ENCODE measurements around the gene NR2C2.
A peak's percentile ranks its signal among the peaks of the same experiment; 100 is the strongest.

NR2C2 gene

DNA sequence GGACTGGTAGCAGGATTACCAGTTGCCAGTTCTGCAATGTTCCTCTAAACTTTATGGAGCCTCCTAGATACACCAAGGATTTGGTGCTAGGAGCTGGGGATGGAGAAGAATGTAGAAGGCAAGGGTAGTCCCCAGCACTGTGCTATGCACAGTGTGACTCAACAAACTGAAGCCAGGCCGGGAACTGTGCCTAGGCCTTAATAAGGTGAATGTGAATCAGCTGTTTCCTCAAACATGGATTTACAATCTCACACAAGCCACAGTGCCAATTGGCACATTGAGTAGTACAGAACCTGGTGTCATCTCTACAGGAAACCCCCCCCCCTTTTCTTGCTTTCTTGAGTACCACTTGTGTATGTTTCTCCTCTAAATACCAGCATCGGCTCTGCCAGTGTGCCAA is 85.3 kb downstream of the NR2C2 start:
- DNase-seq: no peak

DNA sequence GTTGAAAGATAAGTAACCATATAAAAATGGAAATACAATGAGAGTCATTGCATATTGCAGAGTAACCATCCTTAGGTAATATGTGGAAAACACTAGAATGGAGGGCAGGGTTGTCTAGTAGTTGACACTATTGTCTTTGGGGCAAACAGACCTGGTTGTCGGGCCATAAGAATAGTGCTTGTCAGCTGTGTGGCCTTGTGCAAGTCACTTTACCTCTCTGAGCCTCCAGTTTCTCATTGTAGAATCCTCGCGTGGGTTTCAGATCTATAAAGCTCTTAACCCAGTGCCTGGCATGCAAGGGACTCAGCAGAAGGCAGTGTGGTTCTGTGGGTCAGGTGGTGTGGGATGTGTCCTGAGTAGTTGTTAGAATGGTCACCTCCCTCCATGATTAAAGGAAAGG is 85.7 kb downstream of the NR2C2 start:
- no peak for DNase-seq

DNA sequence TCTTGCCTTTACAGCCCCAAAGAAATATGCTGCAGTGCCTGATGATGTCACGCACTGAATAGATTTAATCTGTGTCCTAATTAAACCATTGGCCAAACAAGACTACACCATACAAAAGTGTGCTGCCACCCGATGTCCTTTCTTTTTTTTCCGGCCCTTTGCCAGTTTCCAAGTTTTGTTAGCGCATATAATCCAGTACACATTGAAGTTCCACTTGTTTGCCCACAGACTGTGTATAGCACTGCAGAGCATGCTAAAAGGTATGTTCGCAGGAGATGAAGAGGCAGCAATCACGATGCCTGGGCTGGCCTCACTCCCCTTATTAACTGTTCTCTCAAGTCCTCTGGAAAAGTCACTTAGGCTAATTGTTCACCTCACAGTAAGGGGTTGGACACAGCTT is 90.9 kb downstream of the NR2C2 start:
- no peak for DNase-seq

DNA sequence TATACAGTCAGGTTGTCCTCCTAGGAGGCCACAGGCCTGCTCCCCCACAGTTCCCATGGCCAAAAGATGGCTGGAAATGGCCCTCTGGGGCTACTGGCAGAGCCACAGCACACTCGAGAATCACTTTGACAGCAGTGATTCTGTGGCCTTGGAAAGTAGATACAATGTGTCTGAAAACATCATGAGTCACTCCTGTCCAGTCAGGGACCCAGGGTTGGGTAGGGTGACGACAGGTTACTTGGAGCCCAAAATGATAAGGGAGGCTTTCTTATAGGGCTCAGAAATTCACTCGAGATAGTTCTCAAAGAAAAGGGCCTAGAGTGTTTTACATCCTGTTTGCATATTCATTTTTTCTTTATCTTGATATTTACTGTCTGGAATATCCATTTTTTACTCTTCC is 93.5 kb downstream of the NR2C2 start:
- DNase-seq: no peak

DNA sequence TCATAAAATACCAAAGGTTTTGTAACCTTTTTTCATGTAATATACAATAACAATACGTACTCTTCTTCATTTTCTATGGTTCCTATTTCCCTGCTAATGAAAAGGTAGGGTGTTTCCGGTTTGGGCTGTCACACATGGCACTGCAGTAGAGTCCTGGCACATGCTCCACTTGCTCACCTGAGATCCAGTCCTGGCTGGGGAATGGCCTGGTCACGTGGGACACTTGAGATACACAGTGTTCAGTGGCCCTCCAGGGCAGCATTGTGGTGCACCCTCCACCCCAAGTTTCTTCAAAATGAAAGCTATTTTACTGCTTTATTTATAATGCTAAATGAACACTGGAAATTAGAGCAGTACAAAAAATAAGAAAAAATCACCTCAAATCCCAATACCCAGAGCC is 94.6 kb downstream of the NR2C2 start:
- no peak for DNase-seq

DNA sequence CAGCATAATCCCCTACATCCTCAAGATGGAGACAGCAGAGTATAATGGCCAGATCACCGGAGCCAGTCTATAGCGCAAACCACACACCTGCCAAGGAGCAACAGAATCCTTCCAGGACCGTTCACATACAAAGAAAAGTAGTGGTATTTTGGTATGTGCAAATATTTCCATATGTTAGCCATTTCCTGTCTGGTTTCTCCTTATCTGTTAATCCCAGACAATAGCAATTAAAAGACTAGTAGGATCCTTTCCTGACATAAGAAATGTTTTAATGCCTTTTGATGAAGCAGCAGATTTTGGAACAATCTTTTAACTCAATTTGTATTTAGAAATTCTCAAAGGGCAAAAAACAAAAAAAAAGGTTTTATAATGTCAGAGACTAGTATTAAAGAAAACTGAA is 95.6 kb downstream of the NR2C2 start:
- no peak for DNase-seq

DNA sequence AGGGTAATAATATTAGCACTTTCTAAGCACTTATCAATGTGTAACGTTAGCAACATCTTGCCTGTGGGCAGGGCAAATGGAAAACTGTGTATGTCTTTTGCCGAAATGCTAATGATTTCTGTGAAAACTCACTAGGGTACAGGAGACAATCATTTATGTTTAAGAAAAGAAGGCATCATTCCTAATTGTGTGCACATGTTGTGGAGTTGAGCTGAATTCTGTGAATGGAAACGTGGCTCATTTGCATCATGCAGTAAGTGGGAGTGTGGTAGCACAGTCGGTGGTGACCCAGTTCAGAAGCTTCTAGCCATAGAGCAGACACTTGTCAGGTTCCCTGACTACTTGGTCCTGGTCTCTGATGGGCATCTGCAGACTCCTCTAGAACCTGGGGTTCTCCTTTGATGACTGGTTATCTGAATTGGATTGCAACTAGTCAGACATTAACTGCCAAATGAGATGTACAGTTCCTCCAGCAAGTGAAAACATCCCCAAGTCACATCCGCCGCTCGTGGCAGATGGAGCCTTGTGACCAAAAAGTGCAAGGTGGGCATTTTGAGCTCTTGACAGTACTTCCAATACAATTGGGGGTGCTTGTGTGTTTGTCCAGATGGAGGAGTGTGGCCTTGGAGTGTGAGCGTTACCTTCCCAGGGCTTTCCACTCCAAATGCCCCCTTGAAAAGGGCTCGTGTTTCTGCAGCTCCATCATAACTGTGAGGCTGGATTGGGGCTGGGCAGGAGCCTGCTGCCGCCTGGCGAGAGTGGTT is 96.2 kb downstream of the NR2C2 start:
- no peak for DNase-seq

DNA sequence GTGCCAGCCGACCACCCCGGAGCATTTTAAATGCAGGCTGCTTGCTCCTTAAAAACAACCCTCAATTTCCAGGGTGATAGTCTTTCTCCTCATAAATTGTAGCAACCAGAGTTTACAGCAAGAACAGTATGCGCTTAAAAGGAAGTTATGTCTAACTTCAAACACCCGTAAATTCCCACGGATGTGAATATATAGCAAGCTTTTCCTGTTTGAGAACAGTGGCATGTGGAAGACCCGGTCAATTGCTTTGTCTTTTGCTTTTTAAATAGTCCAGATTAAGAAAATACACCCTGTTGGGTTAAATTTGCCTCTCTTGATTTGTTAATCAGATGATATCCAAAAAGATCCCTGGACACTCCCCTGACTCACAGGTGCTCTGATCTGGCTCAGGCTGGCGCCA is 96.9 kb downstream of the NR2C2 start:
- no peak for DNase-seq

DNA sequence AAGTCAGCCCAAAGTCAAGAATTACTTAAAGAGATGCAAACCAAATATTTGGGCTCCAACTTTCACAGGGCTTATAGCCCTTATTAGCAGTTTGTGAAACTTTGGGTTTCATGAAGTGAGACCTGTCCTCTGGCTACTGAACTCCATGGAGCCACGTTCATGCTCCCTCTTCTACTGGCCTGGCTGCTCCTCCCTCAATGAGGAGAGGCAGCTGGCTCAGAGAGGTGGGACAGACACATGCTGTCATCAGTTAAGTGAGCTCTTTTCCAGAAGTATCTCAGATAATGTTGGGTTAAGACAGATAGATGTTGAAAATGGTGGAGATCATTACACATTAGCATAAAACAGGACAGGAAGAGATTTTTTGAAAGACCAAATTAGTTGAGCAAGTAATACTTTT is 98.3 kb downstream of the NR2C2 start:
- no peak for DNase-seq

DNA sequence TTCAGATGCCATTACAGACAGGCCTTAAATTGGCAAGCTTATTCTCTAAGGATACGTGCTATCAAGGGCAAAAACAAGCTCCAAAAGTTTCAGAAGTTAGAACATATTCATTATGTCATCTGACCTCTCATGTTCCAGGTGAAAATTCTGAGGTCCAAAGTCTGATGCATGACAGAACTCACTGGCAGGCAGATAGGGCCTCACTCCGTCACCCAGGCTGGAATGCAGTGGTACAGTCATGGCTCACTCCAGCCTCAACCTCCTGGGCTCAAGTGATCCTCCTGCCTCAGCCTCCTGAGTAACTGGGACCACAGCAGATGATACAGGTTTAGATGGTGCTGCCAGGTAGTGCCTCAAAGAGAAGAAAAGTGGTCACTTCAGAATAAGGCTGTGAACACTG is 102.2 kb downstream of the NR2C2 start:
- DNase-seq: no peak

DNA sequence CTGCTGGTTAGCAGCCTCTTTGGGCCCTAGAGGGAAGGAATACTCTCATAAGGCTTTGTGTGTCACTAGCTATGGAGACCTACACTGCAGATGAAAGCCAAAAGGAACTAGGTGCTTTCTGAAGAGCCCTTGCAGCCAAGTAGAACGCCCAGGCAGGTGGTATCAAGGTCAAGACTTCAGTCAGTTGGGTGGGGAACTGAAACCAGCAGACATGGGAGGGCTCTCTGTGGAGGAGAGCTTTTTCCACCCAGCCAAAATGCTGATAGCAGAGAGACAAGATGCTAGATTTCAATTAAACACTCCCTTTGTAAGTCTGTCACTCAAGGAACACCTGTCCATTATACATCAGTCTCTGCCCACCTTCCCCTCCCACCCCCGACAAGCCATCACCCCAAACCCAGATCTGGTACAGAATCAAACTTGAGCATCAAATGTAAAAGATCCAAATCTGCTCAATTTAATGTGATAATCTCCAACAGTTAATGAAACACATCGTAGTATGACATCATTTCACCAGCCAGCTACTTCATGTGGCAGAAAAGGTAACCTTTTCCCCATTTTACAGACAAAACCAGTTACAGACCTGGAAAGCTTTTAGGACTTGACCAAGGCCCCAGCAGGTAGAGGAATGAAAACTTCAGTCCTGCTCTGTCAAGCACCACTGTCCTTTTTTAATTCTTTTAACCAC is 103.2 kb downstream of the NR2C2 start:
- no peak for DNase-seq

DNA sequence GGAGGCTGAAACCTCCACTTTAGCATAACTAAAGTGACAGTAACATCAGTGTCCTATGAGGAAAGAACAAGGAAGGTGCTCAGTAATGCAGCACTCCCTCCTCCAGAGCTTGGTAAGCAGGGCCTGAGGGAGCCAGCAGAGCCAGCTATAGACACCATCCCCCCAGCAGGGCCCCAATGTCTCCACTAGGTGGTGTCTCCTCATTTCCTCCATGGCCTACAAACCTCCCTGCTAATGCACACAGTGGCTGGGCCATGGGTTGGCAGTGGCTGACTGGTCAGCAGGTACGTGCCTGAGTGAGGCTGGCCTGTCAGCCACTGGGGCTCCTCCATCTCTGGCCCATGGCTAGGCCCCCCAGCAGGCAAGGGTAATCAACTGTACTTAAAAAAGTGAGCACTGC is 104.1 kb downstream of the NR2C2 start:
- DNase-seq: peak; percentile 28 to 49

DNA sequence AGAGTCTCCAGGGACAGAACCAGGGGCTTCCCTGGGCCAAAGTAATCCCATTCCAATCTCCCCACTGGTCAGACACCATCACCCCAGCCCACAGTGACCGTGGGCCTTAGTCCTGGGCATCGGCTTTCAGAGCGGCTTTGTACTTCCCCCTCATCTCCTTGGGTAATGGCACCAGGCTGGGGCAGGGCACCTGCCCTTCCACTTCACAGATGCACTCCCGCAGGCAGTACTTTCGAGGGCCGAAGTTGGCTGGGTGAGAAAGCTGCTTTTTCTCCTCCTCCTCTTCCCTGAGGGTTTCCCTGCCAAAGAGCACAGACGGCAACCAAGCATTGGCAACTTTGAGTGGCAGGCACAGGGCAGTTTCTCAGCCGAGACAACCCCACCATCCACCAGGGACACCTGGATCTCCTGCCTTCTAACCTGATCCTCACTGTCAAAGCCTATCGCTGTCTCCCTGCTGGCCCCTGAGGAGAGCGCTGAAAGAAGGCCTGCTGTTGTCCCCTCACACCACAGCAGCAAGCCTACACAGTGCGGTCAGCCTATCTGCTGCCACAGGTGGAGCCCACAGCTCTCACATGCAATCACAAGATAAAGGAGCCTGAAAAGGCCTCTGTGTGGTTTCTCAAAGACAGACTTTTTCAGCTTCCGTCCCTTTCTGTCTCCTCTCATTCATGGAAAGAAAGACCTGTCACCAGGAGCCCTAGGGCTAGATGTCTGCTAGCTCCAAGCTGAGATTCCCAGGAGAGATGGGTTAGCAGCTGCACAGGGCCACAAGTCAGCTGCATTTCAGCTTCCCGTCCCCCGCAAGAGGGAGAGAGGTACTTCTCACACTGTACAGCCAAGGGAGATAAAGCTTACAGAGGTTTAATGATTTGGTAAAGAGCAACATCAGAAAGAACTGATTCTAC is 105.2 kb downstream of the NR2C2 start:
- DNase-seq: no peak

DNA sequence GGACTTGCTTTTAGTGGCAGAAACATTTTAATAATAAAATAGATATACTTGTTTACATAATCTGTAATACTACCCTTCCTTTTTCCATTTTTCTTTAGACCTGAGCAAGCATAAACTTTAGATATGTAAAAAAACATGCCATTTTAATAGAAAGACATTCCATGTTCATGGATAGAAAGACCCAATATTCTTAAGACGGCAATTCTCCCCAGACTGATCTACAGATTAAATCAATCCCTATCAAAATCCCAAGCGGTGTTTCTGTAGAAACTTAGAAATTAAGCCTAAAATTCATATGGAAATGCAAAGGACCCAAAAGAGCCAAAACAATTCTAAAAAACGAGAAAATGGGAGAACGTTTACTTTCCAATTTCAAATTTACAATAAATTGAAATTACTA is 106.2 kb downstream of the NR2C2 start:
- DNase-seq: no peak

DNA sequence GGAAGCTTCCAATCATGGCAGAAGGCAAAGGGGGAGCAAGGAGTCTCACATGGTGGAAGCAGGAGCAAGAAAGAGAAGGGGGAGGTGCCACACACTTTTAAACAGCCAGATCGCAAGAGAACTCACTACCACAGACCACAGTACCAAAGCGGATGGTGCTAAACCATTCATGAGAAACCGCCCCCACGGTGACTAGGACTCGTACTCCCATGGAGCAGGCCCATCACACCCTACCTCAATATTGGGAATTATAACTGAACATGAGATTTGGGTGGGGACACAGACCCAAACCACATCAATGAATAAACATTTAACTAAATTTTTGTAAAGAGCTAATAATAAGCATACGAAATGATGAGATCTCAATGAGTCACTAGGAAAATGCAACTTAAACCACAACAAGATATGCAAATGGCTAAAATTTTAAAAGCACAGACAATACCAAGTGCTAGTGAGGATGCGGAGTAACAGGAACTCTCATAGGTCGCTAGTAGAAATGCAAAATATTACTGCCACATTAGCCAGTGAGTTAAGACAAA is 107.7 kb downstream of the NR2C2 start:
- DNase-seq: no peak

DNA sequence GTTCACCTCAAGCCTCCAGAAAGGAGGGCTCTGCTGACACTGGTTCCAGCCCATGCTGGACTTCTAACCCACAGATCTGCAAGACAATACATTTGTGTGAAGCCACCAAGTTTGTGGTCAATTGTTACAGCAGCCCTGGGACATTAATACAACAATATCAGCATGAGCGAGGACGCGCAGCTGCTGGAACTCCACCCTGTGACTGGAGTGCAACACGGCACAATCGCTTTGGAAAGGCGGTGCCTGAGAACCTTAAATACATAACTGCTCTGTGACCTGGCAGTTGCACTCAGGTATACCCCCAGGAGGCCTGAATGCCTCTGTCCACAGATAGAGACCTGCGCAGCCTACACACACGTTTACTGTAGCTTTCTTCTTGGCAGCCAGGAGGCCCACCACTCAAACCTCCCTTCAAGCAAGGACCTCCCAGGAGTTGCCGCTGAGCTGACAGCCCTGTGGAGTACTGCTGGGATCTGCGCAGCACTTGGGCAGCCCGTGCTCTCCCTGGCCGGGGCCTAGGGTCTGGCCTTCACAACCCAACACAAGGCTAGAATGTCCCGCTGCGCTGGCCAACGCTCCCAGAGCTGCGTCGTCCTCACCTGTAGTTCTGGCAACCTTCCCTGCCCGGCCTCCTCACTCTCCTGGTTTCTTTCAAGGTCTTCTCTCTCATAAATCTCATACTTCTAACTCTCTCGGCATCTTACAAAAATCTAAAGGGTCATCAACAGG is 109.5 kb downstream of the NR2C2 start:
- DNase-seq: no peak

DNA sequence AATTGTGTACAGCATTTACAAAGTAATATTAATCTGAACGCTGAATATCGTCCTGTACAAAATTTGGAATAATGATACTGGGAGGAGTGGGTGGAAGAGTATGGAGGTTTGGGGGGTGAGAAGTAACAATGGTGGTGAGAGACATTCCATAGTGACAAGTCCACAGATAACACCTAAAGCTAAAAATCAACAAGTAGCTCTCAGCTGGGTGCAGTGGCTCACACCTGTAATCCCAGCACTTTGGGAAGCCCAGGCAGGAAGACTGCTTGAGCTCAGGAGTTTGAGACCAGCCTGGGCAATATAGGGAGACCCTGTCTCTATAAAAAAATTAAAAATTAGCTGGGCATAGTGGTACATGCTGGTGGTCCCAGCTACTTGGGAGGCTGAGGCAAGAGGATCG is 112.6 kb downstream of the NR2C2 start:
- DNase-seq: no peak

DNA sequence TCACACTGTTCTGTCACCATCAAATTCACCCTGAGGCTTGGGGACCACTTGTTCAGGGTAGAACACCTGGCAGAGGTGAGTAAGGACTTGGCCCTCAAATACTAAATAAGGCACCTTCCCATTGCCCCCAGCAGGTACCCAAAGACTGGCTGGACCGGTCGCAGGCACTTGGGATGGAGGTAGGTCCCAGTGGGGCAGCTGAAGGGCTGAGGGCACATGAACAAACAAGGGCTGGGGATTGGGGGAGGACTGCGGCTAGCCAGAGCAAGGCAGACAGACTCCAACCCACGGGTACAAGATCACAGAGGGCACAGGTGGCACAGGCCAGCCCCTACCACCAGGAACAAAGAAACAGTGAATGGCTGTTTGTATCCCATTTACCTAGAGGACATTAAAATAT is 115.9 kb downstream of the NR2C2 start:
- DNase-seq: no peak

DNA sequence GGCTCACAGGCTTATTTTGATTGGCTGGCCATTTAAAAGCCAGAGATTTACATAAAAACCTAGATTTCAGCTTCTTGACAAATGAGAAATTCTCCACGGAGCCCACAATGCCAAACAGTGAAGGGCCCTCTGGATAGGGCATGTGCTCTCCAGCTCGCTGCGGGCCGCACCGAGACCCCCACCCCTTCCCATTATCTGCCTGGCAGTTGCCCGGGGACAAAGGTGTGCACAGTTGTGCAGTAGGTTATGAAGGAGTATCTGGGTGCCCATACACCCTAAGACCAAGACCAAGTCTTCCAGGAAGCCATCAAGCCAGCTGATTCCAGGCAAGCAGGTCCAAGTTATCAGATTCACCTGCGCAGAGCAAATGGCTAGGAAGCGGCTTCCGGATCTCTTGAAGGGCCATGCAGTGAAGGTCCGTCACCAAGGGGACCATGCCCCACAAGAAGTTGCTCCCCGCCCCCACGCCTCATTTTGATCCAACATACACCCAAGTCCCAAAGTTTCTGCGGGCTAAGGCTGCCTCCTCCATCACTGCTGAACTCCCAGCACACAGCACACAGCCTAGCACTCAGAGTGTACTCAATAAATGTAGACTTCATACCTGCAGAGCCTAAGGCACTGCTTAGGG is 116.4 kb downstream of the NR2C2 start:
- no peak for DNase-seq

DNA sequence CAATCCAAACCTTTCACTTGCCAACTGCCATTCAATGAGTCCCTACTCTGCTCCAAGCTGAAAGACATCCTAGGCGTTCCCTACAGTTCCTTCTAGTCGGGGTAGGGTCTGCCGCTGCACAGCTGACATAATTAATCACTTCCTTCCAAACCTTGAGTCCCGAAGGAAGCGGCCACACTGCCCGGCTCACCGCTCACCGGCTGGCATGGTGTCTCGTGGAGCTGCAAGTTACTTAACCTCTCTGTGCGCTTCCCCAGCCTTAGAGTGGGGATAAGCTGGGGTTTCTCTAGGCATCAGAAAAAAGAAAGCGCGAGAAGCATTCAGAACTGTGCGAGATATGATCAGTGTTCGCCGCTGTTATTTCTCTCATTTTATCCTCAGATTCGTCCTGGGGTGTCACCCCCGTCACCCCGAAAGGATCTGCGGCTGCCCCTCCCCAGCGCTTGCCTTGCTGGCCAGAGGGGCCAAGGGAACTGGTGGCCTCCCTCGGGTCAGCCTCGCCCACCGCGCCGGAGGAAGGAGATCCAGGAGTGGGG is 117.0 kb downstream of the NR2C2 start:
- DNase-seq: peak; percentile 35 to 45

DNA sequence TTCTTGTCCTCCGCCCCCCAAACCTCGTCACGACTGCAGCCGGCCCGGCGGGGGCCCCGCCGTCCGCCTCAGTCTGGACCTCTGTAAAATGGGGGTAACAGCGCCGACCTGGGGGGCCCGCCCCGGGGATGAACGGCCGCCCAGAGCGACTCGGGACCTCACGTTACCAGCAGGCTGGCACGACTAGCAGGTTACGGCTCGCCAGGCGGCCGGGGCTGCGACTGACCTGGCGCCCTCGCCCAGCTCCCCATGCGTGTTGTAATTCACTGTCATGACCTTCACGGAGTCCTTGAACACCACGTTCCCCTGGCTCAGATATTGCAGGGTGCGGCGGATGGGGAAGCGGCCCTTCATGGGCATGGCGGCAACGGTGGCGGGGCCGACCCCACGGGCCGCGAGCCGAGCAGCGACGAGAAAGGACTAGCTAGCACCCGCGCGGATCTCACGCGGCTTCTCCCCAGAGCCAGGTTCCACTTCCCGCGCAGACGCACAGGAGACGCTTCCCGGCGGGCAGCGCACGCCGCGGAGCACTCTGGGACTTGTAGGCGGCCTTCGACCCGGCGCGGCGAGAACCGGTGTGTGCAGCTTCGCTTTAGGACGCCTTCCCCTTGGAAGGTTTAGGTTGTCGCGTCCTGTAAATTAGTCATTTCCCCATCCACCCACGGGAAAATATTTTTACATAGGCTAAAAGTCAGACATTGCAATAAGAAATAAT is 117.6 kb downstream of the NR2C2 start, which contains the start of gene MRPS25:
Gene MRPS25 (minus strand): TSS at position 481 of the 715 bp plus-strand sequence. CDS start 121 bp downstream, at position 360.
- peak; percentile 89 to 93 for DNase-seq

Data from inflammatory macrophage treated with lipopolysaccharide for 1 hour (primary cell).